ENCODE data around the gene CDH22. TPM values are rescaled to one million over a fixed set of nuclear protein-coding genes. Genes with fewer than 3 reads are reported as not detected.

The CDH22 gene
- total and polyA plus RNA-seq, 10 of the 15 experiments (the other 5 are each of a cell fraction or from before 2014, with no cell fraction given), result not detected

DNA sequence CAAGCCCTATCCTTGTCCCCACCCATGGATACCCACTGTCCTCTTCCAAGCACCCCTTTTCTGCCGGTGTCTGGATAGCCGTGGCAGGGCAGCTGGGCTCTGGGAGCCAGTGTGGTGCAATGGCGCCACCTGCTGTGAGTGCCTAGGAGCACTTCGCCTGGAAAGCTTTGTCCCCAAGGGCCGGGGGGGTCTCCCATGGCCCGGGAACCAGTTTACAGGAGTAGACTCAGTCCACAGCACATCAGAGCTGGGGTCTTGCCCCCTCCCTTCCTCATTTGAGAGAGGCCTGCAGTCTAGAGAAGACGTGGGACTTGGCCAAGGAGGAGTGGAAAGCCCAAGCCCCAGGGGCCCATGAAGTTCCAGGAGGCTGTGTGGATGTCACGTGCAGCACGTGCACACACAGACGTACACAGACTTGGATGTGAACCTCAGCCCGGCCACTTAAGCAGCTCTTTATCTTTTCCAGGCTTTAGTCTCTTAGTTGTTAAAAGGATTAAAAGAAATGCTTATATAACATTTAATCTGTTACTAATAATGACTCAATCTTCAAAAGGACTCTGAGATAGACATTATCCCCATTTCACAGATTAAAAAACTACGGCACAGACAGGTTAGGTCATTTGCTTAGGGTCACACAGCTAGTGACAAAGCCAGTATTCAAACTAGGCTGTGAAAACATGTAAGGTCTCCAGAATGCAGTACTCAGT lies 40.9 kb upstream of the CDH22 start:
- RAD21 ChIA-PET (ENCODE audit: unreplicated experiment), result interaction anchor here (0.6 to 2.8 kb wide), 18 partner anchors 10 to 379 kb away, joined by 3 to 15 read pairs (median 4); partner anchors contain the start of gene ELMO2
- peaks cover 0 to 2% of the 10 kb centered on the region in 2 experiments; a peak in 2 of 4 replicates for H3K36me3 ChIP-seq (ENCODE audit: control insufficient read depth in 2 of 2, insufficient read depth in 2 of 2, low read length in 1 of 2)
- TF ChIP-seq BHLHE40 (IDR thresholded peaks at IDR 0.05; ENCODE audit: borderline replicate concordance in 1 of 2, low read depth in 2 of 2, low read length in 1 of 2) (peak in 1 of 2 experiments; percentile 80; a peak in 3 of 4 replicates), PRDM15 (CRISPR knock-in tag; IDR thresholded peaks at IDR 0.05) (no peak), SMARCA5 (IDR thresholded peaks at IDR 0.05) (no peak; the same call in 1 of the 2 replicates), RB1 (IDR thresholded peaks at IDR 0.05; ENCODE audit: borderline replicate concordance) (peak; percentile 33; the same call in 1 of the 2 replicates), POLR2A (IDR thresholded peaks at IDR 0.05; ENCODE audit: low read depth, low read length) (peak; percentile 18; the same call in 1 of the 2 replicates), SREBF1 (IDR thresholded peaks at IDR 0.05; ENCODE audit: low read length) (no peak), SREBF2 (IDR thresholded peaks at IDR 0.05; ENCODE audit: low read length) (no peak), ZNF217 (IDR thresholded peaks at IDR 0.05) (no peak), SMC3 (IDR thresholded peaks at IDR 0.05; ENCODE audit: borderline replicate concordance, low read length) (peak; percentile 51; the same call in 1 of the 2 replicates), IKZF1 (conservative IDR thresholded peaks at IDR 0.05) (0 out of 2 replicates have a peak, but pooled peaks have one; percentile 16), RAD21 (IDR thresholded peaks at IDR 0.05; ENCODE audit: insufficient read depth, low read depth, low read length) (peak; percentile 67), SRF (IDR thresholded peaks at IDR 0.05; ENCODE audit: low read depth in 2 of 2, low read length in 2 of 2) (no peak), TCF12 (IDR thresholded peaks at IDR 0.05; ENCODE audit: low read depth, low read length) (0 out of 2 replicates have a peak, but pooled peaks have one; percentile 23)
- TF ChIP-seq, protein P1, sequence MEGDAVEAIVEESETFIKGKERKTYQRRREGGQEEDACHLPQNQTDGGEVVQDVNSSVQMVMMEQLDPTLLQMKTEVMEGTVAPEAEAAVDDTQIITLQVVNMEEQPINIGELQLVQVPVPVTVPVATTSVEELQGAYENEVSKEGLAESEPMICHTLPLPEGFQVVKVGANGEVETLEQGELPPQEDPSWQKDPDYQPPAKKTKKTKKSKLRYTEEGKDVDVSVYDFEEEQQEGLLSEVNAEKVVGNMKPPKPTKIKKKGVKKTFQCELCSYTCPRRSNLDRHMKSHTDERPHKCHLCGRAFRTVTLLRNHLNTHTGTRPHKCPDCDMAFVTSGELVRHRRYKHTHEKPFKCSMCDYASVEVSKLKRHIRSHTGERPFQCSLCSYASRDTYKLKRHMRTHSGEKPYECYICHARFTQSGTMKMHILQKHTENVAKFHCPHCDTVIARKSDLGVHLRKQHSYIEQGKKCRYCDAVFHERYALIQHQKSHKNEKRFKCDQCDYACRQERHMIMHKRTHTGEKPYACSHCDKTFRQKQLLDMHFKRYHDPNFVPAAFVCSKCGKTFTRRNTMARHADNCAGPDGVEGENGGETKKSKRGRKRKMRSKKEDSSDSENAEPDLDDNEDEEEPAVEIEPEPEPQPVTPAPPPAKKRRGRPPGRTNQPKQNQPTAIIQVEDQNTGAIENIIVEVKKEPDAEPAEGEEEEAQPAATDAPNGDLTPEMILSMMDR (IDR thresholded peaks at IDR 0.05 in 2 of 3, conservative IDR thresholded peaks at IDR 0.05 in 1 of 3; ENCODE audit: control insufficient read depth in 2 of 3, extremely low read depth in 1 of 3, insufficient read depth in 1 of 3, low read depth in 3 of 3, low read length in 3 of 3), result peak; percentile 74 to 83 (median 82)
- H3K27ac ChIP-seq (ENCODE audit: control insufficient read depth, insufficient read depth), result peak overlapping the region; percentile 91
- CTCF ChIA-PET, result interaction anchor here (0.6 to 4.1 kb wide), 37 partner anchors 9 to 379 kb away, joined by 3 to 56 read pairs (median 4); no protein-coding TSS in a partner anchor
- ATAC-seq, result peak; percentile 28
- no peaks in the 10 kb centered on the region for H4K20me1 ChIP-seq (ENCODE audit: control insufficient read depth, insufficient read depth)
- in situ Hi-C loops (cut with MboI), result no loop called here
- 50% methylated on average over 12 of the region's 12 CpGs for WGBS (ENCODE audit: insufficient coverage, insufficient replicate concordance, low lambda C conversion rate, missing lambda C conversion rate)
- H2AFZ ChIP-seq (ENCODE audit: control insufficient read depth, low read depth, low read length), result no peak overlapping the region
- H3K4me2 ChIP-seq (ENCODE audit: control insufficient read depth, insufficient read depth), result peak overlapping the region; percentile 73
- H3K9me3 ChIP-seq (replicated peaks; ENCODE audit: control insufficient read depth, insufficient read depth, low read length), result no peaks in the 10 kb centered on the region
- intact Hi-C loops (cut with micrococcal nuclease; ENCODE audit: unreplicated experiment), result loop anchor here (1.0 to 2.0 kb wide), 2 partner anchors 42 to 334 kb away; no protein-coding TSS in a partner anchor
- BruUV-seq (replicated peaks), result TSS peak; percentile 16
- POLR2A ChIA-PET, result interaction anchor here (1.7 to 3.6 kb wide), 4 partner anchors 10 to 58 kb away, joined by 4 to 24 read pairs (median 10); partner anchors contain the start of gene ELMO2
- H3K9ac ChIP-seq (ENCODE audit: control insufficient read depth, insufficient read depth, low read length), result peak overlapping the region; percentile 39; the same call in 1 of the 2 replicates
- no peaks in the 10 kb centered on the region for H3K79me2 ChIP-seq (ENCODE audit: control insufficient read depth, insufficient read depth, low read length)
- no peaks in the 10 kb centered on the region for H3K27me3 ChIP-seq (replicated peaks in 1 of 2; ENCODE audit: control insufficient read depth in 2 of 2, insufficient read depth in 2 of 2, low read length in 1 of 2)
- peak overlapping the region; percentile 48; the same call in 1 of the 2 replicates for H3K4me3 ChIP-seq
- SMC1A ChIA-PET (ENCODE audit: uncharacterized antibody, unreplicated experiment), result interaction anchor here (1.0 to 3.1 kb wide), 13 partner anchors 10 to 327 kb away, joined by 3 to 14 read pairs (median 5); no protein-coding TSS in a partner anchor
- no peak for FAIRE-seq
- no peak for DNase-seq (ENCODE audit: low read depth, low spot score)
- peaks cover 33% of the 10 kb centered on the region for H3K4me1 ChIP-seq (ENCODE audit: control insufficient read depth, insufficient read depth, low read length)

Data from GM12878 (cell line).